Thoracic aorta (tissue), 2 donors: ENCODE data around the gene CD46. TPM values are rescaled to one million over a fixed set of nuclear protein-coding genes. Genes with fewer than 3 reads are reported as not detected.

Source experiments
- ATAC-seq: fragments of 150-250 bp; one replicate; pipeline ENCODE4 v1.8.0; 2017; ENCODE audit warnings: low read depth; ENCODE audit not compliant: insufficient number of reproducible peaks, low FRiP score
- DNase-seq: peaks from one replicate; pipeline ENCODE4 v3.0.0-alpha.2; 2020; ENCODE audit warnings: low spot score
- H3K27ac ChIP-seq, 2 donors: fragments of 200-600 bp; sonication (generic); 1 replicate in 1 of 2; 2 replicates in 1 of 2; pipeline ENCODE4 v1.5.1; 2016; ENCODE audit warnings: mild to moderate bottlenecking in 2 of 2, moderate library complexity in 2 of 2
- H3K27me3 ChIP-seq: fragments of 200-600 bp; sonication (generic); replicated peaks from 2 replicates; pipeline ENCODE4 v1.6.0; 2016; ENCODE audit warnings: mild to moderate bottlenecking; ENCODE audit not compliant: insufficient read depth
- H3K36me3 ChIP-seq: fragments of 200-600 bp; sonication (generic); one replicate; pipeline ENCODE4 v1.5.1; 2016
- H3K4me1 ChIP-seq, 2 donors: fragments of 200-600 bp; sonication (generic); 1 replicate in 1 of 2; 2 replicates in 1 of 2; pipeline versions ENCODE4 v1.5.1 to v1.6.0; 2016; ENCODE audit warnings: low read depth in 2 of 2, mild to moderate bottlenecking in 1 of 2; ENCODE audit not compliant: control insufficient read depth in 1 of 2
- H3K4me3 ChIP-seq: fragments of 200-600 bp; sonication (generic); 2 replicates; pipeline ENCODE4 v1.5.1; 2016; ENCODE audit warnings: mild to moderate bottlenecking
- H3K9me3 ChIP-seq: fragments of 200-600 bp; sonication (generic); 2 replicates; pipeline ENCODE4 v1.5.1; 2016
- CTCF ChIP-seq: fragments of 200-600 bp; sonication (generic); IDR thresholded peaks from one replicate; pipeline ENCODE4 v1.5.1; 2019; ENCODE audit warnings: antibody characterized with exemption
- total RNA-seq, 2 donors: library from RNA; depleted of rRNA; stranded (reverse); fragments of >200 nt; gene quantifications; one replicate each; pipeline versions ENCODE4 v1.1.0 to v1.2.3, GENCODE V29; 2016

Gene CD46
- total RNA-seq, 2 donors from 2014 or later: 138 to 202 TPM

GRCh38 chr1:207810173-207810572, 58.3 kb downstream of the CD46 start:
- Histone ChIP-seq H3K4me1 (peaks cover 72 to 94% of the 10 kb centered on the region in 2 donors), H3K36me3 (peaks cover 46% of the 10 kb centered on the region), H3K27ac (peak overlapping the region; percentile 71 to 73), H3K27me3 (no peaks in the 10 kb centered on the region), H3K9me3 (no peaks in the 10 kb centered on the region), H3K4me3 (peak overlapping the region; percentile 19)
- ATAC-seq (peak; percentile 26), DNase-seq (no peak)
- no peak for TF ChIP-seq CTCF

- H3K36me3 ChIP-seq: peaks cover 47% of the 10 kb centered on the region
- no peaks in the 10 kb centered on the region for H3K9me3 ChIP-seq
- H3K27me3 ChIP-seq: no peaks in the 10 kb centered on the region
- H3K27ac ChIP-seq: peak overlapping the region; percentile 51 to 73
- DNase-seq: no peak
- no peak for ATAC-seq
- H3K4me1 ChIP-seq: peaks cover 72 to 94% of the 10 kb centered on the region in 2 donors
- no peak for TF ChIP-seq CTCF
- peak overlapping the region; percentile 19 for H3K4me3 ChIP-seq
These were observed 58.9 kb downstream of the CD46 start for GRCh38 chr1:207810606-207811295.

GRCh38 chr1:207811319-207811718, 59.5 kb downstream of the CD46 start:
- TF ChIP-seq CTCF: no peak
- DNase-seq (no peak), ATAC-seq (no peak)
- H3K36me3 ChIP-seq: peaks cover 52% of the 10 kb centered on the region
- no peaks in the 10 kb centered on the region for H3K27me3 ChIP-seq
- H3K4me1 ChIP-seq: peaks cover 78 to 94% of the 10 kb centered on the region in 2 donors
- no peak overlapping the region for H3K4me3 ChIP-seq
- H3K9me3 ChIP-seq: no peaks in the 10 kb centered on the region
- H3K27ac ChIP-seq: peak overlapping the region in 1 of 2 donors; percentile 75

GRCh38 chr1:207811920-207812720, 60.3 kb downstream of the CD46 start:
- Histone ChIP-seq H3K27me3 (no peaks in the 10 kb centered on the region), H3K9me3 (no peaks in the 10 kb centered on the region), H3K27ac (peak overlapping the region; percentile 75 to 78), H3K4me1 (peaks cover 75 to 94% of the 10 kb centered on the region in 2 donors), H3K36me3 (peaks cover 55% of the 10 kb centered on the region), H3K4me3 (peak overlapping the region; percentile 53)
- no peak for DNase-seq
- no peak for ATAC-seq
- TF ChIP-seq CTCF: peak; percentile 20

GRCh38 chr1:207812778-207813511, 61.1 kb downstream of the CD46 start:
- H3K4me1 ChIP-seq: peaks cover 74 to 94% of the 10 kb centered on the region in 2 donors
- H3K4me3 ChIP-seq: peak overlapping the region; percentile 53
- TF ChIP-seq CTCF: no peak
- H3K27me3 ChIP-seq: no peaks in the 10 kb centered on the region
- no peaks in the 10 kb centered on the region for H3K9me3 ChIP-seq
- H3K36me3 ChIP-seq: peaks cover 57% of the 10 kb centered on the region
- DNase-seq (no peak), ATAC-seq (no peak)
- peak overlapping the region; percentile 75 to 78 for H3K27ac ChIP-seq
